ENCODE data around the gene CYLD.

DNA sequence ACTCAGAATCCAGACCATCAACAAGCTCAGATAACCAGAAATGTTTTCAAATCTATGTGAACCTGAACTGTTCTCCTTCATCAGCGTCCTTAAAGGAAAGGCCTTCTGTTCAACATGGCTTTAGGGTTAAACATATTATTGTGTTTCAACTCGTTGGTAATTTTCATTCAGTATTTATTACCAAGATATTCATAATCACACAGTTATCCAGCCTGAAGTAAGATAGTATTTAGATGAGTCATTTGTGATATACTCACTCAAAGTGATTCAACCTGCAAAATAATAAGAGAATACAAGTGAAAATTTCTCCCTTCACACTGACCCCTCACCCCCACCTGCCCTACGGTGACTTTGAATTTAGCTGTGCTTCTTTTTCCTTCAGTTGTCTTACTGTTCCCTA is 3.0 kb downstream of the CYLD start:
- TF ChIP-seq FOXM1 (IDR thresholded peaks at IDR 0.05; ENCODE audit: borderline replicate concordance, low read depth) (no peak), CREB1 (IDR thresholded peaks at IDR 0.05; ENCODE audit: low read depth) (no peak), EP300 (IDR thresholded peaks at IDR 0.05; ENCODE audit: borderline replicate concordance) (no peak), TAF1 (IDR thresholded peaks at IDR 0.05; ENCODE audit: low read depth) (no peak), YY1 (IDR thresholded peaks at IDR 0.05; ENCODE audit: low read depth) (no peak), TCF12 (IDR thresholded peaks at IDR 0.05; ENCODE audit: low read depth) (no peak), NFIC (IDR thresholded peaks at IDR 0.05) (no peak), RAD21 (IDR thresholded peaks at IDR 0.05; ENCODE audit: low read depth) (no peak), EGR1 (IDR thresholded peaks at IDR 0.05) (no peak), ZBTB7A (IDR thresholded peaks at IDR 0.05; ENCODE audit: low read depth) (no peak), CEBPB (IDR thresholded peaks at IDR 0.05) (no peak)
